HG02623 (cell line): ENCODE data around the gene DDX4.

Experiments
- ATAC-seq: cut with Tn5 transposase; IDR thresholded peaks from one replicate; pipeline ENCODE4 v1.9.1; 2021; ENCODE audit warnings: moderate library complexity; ENCODE audit not compliant: unreplicated experiment

Gene DDX4

GRCh38 chr5:55820488-55820887, 82.6 kb downstream of the DDX4 start:
- ATAC-seq: no peak

GRCh38 chr5:55821731-55822512, 84.1 kb downstream of the DDX4 start:
- no peak for ATAC-seq

GRCh38 chr5:55823151-55823796, 85.4 kb downstream of the DDX4 start:
- ATAC-seq: no peak

- no peak for ATAC-seq
These were observed 92.1 kb downstream of the DDX4 start for GRCh38 chr5:55829956-55830355.

GRCh38 chr5:55832446-55832845, 94.6 kb downstream of the DDX4 start:
- ATAC-seq: no peak

- ATAC-seq: no peak
These were observed 98.3 kb downstream of the DDX4 start for GRCh38 chr5:55836191-55836590.

- ATAC-seq: no peak
These were observed 104.1 kb downstream of the DDX4 start for GRCh38 chr5:55841976-55842375.

- ATAC-seq: no peak
These were observed 110.0 kb downstream of the DDX4 start for GRCh38 chr5:55847837-55848236.

GRCh38 chr5:55848783-55849182, 110.9 kb downstream of the DDX4 start:
- ATAC-seq: no peak

GRCh38 chr5:55850839-55851674, 113.2 kb downstream of the DDX4 start, which contains the start of gene IL31RA:
Gene IL31RA, plus strand, starts transcription at chr5:55851357. Its CDS starts 214 bp downstream, at chr5:55851571.
- ATAC-seq: no peak

- ATAC-seq: no peak
These were observed 113.8 kb downstream of the DDX4 start for GRCh38 chr5:55851675-55851979.

- ATAC-seq: no peak
These were observed 114.6 kb downstream of the DDX4 start for GRCh38 chr5:55852503-55852902.

- ATAC-seq: no peak
These were observed 115.3 kb downstream of the DDX4 start for GRCh38 chr5:55853041-55853670.

GRCh38 chr5:55853818-55854217, 116.0 kb downstream of the DDX4 start:
- no peak for ATAC-seq

GRCh38 chr5:55855509-55855908, 117.6 kb downstream of the DDX4 start:
- no peak for ATAC-seq

GRCh38 chr5:55856516-55857246, 118.8 kb downstream of the DDX4 start:
- no peak for ATAC-seq

- ATAC-seq: no peak
These were observed 119.4 kb downstream of the DDX4 start for GRCh38 chr5:55857247-55857640.

GRCh38 chr5:55858104-55858503, 120.2 kb downstream of the DDX4 start:
- no peak for ATAC-seq

- no peak for ATAC-seq
These were observed 122.4 kb downstream of the DDX4 start for GRCh38 chr5:55860288-55860687.

- no peak for ATAC-seq
These were observed 122.8 kb downstream of the DDX4 start for GRCh38 chr5:55860709-55861108.
